D721Med (cell line): ENCODE measurements around the gene RESF1.

Experiments
- DNase-seq: peaks from one replicate; pipeline ENCODE4 v3.0.0; 2011; ENCODE audit warnings: low spot score; ENCODE audit not compliant: insufficient read length
- FAIRE-seq: peaks from 2 replicates; lab custom pipeline; 2011; peaks lifted over from hg19 to GRCh38; lab: Jason Lieb, UNC
- CTCF ChIP-seq: IDR thresholded peaks from 2 replicates; pipeline ENCODE4 v1.5.1; 2012; ENCODE audit warnings: mild to moderate bottlenecking, control low read depth; ENCODE audit not compliant: insufficient read depth; ENCODE audit errors: missing control alignments

RESF1 gene

GRCh38 chr12:31950492-31950891, 8.7 kb upstream of the RESF1 start:
- FAIRE-seq (no peak), DNase-seq (no peak)
- TF ChIP-seq CTCF, result no peak

- no peak for TF ChIP-seq CTCF
- no peak for DNase-seq
- no peak for FAIRE-seq
Measured at GRCh38 chr12:31951008-31951407, 8.2 kb upstream of the RESF1 start.

- no peak for DNase-seq
- no peak for TF ChIP-seq CTCF
- FAIRE-seq, result no peak
Measured at GRCh38 chr12:31951939-31952338, 7.3 kb upstream of the RESF1 start.

- FAIRE-seq, result no peak
Measured at GRCh38 chr12:31952418-31952817, 6.8 kb upstream of the RESF1 start.

GRCh38 chr12:31954925-31955858, 4.0 kb upstream of the RESF1 start:
- DNase-seq (no peak), FAIRE-seq (no peak)
- TF ChIP-seq CTCF, result no peak

More at GRCh38 chr12:31952418-31952817, 6.8 kb upstream of the RESF1 start:
- no peak for TF ChIP-seq CTCF
- no peak for DNase-seq

- TF ChIP-seq CTCF, result no peak
- FAIRE-seq (no peak), DNase-seq (no peak)
Measured at GRCh38 chr12:31958569-31959160, 550 bp upstream of the RESF1 start.
